Anterior cingulate cortex (tissue), 58 donors: ENCODE measurements around the gene RPL31.
A peak's percentile ranks its signal among the peaks of the same experiment; 100 is the strongest.
"Not testable (repeated sequence)": the region's sequence is repeated elsewhere in the genome, so short reads cannot be mapped to it uniquely, and the experiment has no call there.

Source experiments
- DNase-seq, 58 donors: peaks; one replicate each; lab custom pipeline; 2025; lab: John Stamatoyannopoulos, UW

The RPL31 gene

DNA sequence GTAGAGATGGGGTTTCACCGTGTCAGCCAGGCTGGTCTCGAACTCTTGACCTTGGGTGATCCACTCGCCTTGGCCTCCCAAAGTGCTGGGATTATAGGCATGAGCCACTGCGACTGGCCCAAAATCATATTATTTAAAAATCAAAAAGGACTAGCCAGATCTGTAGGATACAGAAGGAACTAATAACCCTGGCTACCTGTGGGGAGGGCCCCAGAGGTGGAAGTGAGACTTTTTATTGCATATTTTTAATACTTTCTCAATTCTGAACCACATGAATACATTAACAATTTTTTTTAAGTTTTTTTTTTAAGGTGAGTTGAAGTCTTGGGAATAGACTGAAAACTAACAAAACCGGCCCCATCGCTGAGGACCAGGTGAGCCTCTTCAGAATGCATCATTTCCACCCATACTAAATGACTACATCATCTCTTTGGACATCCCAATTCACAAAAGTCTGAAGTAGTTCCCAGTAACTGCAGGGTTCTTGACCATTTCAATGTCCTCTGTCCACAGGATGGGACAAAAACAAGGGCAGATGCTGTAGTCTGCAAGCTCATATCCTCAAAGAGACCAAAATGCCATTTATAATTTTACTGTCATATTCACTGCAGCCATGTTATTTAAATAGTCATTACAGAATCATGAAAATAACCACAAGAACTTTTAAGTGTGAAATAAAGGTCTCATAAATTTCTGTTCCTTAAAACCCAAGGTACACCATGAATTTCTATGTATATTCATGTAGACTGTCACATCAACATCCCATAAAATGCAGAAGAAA is 21.4 kb downstream of the RPL31 start:
- DNase-seq: no peak

DNA sequence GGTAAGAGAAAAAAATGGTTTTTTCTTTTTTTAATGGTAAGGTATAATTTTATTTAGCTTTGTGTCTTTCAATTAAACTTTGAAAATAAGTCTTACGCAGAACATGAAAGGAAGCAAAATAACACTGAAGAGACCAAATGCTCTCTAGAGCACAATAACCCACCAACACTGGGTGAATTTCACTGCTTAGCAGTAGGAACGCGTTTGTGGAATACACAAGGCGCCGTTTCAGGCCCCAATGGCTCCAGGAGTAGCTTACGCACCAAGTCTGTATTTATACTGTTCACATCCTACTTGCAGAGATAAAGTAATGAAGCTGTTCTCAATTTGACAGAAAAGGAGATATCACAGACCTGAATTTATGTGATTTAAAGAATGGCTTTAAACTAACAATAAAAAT is 23.5 kb downstream of the RPL31 start:
- DNase-seq: no peak

DNA sequence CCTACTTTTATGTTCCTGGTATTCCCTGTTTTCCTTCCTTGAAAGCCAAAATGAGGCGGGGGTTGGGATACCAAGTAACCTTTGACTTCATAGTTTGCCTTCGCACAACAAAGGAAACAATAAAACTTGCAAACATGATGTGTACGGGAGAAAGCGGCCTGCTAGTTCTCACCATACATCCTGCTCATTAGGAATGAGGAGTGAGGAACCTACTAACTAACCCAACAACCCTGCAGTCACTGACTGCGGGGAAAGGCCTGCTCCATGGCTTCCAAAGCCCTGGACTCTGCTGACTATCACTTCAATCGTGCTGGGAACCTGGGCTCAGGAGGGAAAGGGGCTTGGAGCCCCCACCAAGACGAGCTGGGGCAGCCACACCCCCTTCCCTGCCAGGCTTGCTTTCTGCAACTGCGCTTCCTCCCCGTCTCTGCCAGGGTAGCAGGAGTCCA is 24.2 kb downstream of the RPL31 start:
- DNase-seq: no peak

DNA sequence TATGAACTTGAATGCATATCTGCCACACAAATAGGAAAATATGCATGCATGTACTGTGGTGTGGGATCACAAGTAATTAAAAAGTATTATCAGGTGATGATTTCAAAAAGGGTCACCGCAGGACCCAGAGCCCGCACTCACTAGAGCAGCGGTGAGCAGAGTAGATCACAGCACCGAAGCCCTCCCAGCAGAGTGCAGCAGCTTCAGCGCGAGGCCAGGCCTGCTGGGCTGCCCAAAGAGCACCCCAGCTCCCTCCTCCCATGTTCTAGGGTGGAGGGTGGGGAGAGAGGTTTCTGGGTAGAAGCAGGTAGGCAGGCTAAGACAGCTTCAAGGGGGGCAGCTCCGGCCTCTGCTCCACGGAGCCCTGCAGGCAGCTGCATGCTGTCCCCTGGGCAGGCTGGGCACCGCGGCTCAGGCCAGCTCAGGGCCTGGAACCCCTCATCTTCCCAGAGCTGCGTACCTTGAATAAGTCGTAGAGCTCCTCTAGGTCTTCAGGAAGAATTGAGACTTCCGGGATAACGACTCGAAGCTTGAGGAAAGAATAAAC is 24.9 kb downstream of the RPL31 start:
- no peak for DNase-seq

DNA sequence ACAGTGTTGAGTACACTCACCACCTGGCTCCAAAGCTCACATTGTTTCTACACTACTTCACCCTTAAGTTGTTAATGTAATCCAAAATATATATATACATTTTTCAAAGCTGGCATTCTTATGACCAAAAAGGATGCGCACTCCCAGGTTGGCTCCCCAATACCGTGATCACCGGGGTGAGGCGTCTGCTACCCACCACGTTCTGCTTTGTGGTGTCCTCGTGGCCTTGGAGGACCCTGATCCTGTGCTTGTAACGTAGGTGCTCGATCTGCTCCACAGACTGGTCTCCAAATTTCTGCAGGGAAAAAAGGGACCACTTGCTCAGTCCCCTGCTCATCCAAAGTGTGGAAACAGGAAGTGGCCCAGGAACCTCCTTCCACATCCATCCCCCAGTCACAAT is 25.8 kb downstream of the RPL31 start:
- DNase-seq: no peak

DNA sequence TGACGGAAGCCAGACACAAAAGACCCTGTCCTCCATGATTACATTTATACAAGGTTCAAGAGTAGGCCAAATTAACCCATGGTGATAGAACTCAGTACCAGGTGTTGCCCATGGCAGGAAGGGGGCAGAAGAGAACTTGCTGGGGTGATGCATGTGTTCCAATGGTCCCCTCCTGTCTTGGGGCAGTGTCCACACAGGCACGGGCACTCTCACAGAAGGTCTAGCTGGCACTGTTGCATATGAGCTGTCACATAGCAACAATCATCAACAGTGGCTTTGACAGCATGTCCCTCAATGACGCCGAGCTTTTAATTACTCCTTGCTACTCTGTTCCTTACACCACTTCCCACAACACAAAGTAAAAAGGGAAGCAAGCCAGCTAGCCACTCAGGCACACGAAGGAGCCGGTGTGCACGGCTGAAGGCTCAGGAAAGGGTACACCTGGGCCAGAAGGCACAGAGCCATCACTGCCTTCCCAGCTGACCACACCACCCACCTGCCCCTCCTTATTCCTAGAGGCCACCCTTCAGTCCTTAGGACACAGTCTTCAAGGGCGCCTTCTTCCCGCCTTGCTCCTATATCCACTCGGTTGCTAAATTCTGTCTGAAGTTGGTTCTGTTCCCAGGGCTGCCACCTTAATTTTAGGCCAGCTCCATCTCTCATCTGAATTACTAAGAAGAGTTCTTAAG is 28.9 kb downstream of the RPL31 start:
- no peak for DNase-seq

DNA sequence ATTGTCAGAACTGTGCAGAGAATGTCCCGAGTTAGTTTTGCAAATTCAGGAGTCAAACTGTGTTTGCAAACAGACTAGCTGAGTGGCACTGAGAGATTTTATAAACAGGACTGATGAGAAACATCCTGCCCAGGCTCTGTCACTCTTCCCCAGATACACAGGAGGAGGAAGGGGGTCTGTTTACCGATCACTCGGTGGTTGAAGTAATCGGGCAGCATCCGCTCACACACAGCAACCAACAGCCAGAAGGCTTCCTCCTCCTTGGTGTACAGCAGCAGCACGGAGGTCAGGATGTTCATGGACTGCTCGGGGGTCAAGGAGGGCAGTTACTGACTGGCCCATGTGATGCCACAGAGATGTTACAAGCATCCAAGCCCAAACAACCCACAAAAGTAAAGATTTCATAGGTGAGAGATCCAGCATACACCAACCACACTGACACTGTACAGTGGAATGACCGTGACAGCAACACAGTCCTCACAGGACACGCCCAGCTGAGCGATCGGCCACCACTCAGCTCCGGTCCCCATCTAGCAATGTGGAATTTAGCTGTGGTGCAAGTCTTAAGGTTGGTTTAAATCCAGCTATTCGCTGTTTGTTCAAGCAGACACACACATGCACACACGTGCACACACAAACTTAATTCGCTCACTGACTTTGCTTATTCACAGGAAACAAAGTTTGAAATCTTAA is 30.1 kb downstream of the RPL31 start:
- DNase-seq: no peak

DNA sequence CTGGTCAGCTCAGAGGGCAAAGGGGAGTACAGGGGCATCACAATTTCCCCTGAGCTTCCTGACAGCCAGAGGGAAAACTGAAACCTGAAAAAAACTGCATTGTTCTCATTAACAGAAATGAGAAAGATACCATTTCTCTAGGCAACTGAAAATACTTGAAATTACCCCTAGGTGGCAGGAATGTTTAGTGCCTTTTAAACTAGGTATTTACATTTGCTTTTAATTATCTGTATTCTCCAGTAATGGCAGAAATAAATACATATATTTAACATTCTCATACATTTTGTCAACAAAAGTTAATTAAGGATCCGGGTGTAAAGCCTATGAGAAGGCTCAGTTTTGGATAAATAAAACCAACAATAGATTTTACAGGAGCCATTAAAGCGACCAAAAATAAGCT is 34.5 kb downstream of the RPL31 start:
- no peak for DNase-seq

DNA sequence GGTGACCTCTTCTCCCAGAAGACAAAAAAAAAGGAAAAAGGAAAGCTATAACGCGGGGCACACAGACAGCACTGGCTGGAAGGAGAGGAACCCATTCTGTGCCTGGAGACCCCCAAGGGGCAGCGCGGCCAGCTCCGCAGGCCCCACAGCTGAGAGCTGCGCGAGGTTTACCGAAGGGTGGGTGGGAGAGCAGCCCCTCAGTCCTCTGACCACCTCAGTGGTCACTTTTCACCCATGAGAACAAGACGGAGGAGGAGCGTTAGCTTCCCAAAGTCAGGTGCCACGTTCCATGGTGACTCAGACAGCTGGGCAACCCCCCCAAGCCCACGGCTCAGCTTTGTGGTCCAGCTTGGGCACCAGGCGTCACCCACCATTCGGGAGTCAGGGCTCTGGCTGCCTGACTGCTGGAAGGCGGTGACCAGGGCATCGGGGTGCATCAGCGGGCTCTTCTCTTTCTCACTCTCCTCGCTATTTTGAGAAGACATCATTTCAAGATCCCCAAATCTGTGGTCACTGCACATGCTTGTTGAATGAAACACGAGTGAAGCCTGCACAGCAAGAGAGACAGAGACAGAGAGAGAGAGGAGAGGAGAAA is 35.2 kb downstream of the RPL31 start:
- no peak for DNase-seq

DNA sequence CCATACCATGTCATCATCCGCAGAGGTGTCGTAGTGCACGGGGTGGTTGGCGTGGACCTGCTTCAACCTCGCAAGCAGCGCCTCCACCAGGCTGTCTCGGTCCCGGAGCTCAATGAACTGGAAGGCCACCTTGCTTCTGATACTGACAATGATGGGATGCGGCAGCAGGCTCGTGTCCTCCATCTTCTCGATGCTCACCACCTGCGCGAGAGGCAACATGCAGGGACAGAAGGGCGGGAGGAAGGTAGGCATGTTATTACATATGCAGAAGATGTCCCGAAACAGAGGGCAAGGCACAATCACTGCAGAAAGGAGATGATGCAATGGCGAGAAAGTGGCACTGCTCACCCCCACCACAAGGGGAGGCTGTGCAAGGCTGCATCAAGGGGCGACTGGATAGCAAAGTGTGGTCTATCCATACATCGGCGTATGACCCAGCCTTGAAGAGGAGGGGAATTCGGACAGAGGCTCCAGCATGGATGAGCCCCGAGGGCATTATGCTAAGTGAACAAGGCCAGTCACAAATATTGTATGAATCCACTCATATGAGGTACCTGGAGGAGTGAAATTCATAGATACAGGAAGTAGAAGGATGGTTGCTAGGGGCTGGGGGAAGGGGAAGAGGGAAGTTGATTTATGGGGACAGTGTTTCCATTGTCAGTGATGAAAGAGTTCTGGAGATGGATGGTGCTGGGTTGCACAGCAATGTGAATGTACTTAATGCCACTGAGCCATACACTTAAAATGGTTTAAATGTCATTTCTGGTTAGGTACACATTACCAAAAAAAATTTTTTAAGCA is 36.6 kb downstream of the RPL31 start:
- DNase-seq: no peak

DNA sequence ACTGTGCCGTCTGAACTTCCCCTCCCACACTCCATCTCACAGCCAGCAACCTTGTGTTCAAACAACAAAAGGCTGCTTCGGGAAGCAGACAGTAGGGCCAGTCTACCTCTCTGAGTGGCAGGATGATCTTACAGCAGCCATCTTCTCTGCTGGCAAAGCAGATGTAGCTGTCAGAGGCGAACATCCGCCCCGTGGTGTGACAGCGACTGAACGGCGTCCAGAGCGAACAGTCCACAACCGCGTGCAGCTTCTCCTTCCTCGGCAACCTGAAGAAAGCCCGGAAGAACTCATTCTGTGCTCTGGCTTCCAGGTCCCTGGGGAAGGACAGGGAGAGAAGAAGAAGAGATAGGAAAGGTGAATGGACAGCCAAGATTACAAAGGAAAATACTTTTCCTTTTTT is 38.0 kb downstream of the RPL31 start:
- DNase-seq: no peak

DNA sequence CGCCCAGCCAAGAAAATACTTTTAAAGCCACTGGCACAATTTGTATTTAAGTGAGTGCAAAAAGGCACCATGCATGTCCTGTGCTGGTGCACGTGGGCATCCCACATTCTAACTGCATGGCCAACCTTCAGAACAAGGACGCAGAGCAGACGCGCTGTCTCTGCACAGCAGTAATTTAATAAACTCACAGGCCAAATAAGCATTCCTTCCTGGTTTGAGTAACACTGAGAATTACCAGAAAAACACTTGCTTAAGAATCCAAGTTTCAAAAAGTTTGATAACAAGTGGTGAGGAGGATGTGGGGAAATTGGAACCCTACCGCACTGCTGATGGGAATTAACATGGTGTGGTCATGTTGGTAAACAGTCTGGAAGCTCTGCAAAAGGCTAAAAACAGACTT is 38.7 kb downstream of the RPL31 start:
- DNase-seq: peak in 1 of 58 donors; percentile 49

DNA sequence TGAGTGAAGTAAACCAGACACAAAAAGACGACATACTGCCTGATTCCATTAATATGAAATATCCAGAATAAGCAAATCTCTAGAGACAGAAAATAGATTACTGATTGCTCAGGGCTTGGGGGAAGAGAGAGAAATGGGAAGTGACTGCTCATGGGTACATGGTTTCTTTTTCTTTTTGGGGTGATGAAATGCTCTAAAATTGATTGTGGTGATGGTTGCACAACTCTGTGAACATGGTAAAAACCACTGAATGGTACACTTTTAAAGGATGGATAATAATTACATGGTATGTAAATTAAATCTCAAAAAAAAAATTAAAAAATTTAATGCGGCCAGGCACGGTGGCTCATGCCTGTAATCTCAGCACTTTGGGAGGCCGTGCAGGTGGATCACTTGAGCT is 39.3 kb downstream of the RPL31 start:
- DNase-seq: no peak

DNA sequence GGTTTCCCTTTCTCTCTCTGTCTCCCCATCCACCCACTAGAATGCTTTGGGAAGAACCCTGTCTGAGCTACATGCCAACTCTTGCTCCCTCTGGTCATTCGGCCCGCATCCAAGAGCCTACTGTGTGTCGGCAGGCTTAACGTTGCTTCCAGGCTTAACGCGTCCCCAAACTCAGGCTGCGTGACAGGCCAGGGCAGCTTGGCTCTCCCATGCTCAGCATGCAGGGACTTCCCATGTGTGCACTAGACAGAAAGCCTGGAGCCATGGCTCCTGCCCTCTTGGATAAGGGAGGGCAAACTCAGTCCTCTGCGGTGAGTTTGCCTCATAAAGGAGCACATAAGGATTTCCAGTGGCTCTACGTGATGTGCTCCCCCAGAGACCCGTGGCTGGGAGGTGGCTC is 43.2 kb downstream of the RPL31 start:
- DNase-seq: no peak

DNA sequence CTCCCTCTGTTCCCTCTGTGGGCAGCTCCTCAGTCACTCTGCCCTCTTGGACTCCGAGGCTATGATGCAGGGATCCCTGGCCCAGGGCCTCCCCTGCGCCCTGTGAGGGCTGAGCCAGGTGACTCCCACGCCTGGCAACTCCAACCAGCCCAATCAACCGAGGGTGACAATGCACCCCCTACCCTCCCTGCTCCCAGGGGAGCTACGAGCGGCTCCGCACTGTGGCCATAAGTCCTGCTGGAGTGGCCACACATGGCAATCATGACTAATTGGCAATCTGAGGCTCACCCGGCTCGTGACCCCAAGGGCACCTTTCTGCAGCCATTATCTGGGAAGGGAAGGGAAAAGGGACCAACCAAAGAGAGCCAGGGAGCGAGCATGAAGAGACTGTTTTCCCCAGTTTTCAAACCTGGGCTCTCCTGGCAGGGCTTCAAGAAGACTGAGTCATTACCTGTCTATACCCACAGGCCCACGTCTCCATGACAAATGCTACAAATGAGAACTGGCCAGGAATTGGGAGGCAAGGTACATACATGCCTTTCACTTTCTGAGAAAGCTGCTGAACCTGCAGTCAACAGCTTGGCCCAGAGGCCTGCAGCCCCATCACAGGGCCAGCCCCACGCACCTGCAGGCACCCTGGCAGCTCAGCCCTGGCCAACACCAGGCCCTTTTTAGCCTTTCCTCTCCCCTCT is 45.1 kb downstream of the RPL31 start:
- no peak for DNase-seq

DNA sequence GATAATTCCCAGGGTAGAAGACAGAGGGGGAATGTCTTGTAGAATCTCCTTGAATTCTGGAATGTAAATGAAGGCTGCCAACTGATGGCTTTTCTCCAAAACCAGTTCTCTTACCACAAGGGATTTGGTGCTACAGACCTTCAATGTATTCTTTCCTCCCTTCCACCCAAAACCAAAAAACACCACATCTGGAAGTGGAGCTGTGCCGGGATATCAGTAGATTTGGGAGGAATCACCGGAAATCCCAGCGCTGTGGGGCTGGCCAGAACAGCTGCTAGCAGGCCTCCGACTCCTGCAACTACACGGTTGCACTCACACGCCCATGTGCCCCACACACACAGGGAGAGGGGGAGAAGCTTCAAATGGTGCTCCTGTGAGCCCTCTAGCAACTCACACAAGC is 45.7 kb downstream of the RPL31 start:
- no peak for DNase-seq

DNA sequence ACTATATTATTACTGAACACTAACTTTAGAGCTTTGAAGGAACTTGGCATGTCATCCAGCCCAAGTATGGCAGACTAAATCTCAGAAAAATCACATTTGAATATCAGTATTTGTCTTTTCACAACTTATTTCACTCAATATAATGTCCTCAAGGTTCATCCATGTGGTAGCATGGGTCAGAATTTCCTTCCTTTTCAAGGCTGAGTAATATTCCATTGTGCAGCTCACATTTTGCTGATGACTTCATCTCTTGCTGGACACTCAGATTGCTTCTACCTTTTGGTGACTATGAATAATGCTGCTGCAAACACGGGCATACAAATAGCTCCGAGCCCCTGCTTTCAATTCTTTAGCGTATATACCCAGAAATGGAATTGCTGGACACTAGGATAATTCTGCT is 46.7 kb downstream of the RPL31 start:
- no peak for DNase-seq

DNA sequence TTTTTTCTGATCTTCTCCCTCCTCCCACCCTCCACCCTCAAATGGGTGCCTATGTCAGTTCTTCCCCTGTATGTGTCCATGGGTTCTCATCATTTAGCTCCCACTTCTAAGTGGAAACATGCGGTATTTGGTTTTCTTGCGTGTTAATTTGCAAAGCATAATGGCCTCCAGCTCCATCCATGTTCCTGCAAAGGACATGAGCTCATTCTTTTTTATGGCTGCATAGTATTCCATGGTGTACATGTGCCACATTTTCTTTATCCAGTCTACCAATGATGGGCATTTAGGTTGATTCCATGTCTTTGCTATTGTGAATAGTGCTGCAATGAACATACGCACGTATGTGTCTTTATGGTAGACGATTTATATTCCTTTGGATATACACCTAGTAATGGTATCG is 48.8 kb downstream of the RPL31 start:
- not testable (repeated sequence) for DNase-seq

DNA sequence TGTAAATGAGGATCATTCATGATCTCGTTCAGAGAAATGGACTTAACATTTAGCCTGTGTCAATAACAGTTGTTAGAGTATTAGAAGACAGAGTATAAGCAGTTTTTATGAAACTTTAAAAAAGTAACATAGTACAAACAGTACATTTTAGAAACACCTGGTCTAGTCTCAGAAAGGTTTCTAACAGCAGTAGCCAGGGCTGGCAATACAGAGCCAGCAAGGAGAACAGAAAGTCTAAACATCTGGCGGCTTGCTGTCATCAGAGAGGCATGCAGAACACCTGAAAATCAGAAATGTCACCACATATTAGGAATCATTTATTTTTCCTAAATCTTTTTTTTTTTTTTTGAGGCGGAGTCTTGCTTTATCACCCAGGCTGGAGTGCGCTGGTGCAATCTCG is 50.1 kb downstream of the RPL31 start:
- no peak for DNase-seq
